Measurements from ENCODE around the gene ZEB2. TPM values are rescaled to one million over a fixed set of nuclear protein-coding genes. Genes with fewer than 3 reads are reported as not detected.

The ZEB2 gene
- total and polyA plus RNA-seq, 2 of the 8 experiments (the other 6 are each of a cell fraction or from before 2014, with no cell fraction given): 0.38 TPM; not detected in 1

GRCh38 chr2:144559681-144560080 lies 39.8 kb upstream of the ZEB2 start (continued):
- TF ChIP-seq E2F6 (IDR thresholded peaks at IDR 0.05) (no peak), GTF2F1 (IDR thresholded peaks at IDR 0.05; ENCODE audit: borderline replicate concordance, low read depth, low read length) (no peak)
